ENCODE data around the gene CCDC183. TPM values are rescaled to one million over a fixed set of nuclear protein-coding genes. Genes with fewer than 3 reads are reported as not detected.

Gene CCDC183
- total RNA-seq, 4 donors from 2014 or later: 0.51 to 2.4 (median 1.5) TPM

GRCh38 chr9:136774416-136775045 is 21.6 kb upstream of the CCDC183 start:
- TF ChIP-seq CTCF (IDR thresholded peaks at IDR 0.05; ENCODE audit: low read depth): no peak

- no peak for TF ChIP-seq CTCF (IDR thresholded peaks at IDR 0.05; ENCODE audit: low read depth)
These were observed 20.9 kb upstream of the CCDC183 start for GRCh38 chr9:136775191-136775590.

GRCh38 chr9:136776947-136777346 is 19.2 kb upstream of the CCDC183 start:
- TF ChIP-seq CTCF (IDR thresholded peaks at IDR 0.05; ENCODE audit: low read depth): no peak

- no peak for TF ChIP-seq CTCF (IDR thresholded peaks at IDR 0.05; ENCODE audit: low read depth)
These were observed 18.8 kb upstream of the CCDC183 start for GRCh38 chr9:136777359-136777758.

GRCh38 chr9:136779808-136780207 is 16.3 kb upstream of the CCDC183 start:
- TF ChIP-seq CTCF (IDR thresholded peaks at IDR 0.05; ENCODE audit: low read depth): no peak

GRCh38 chr9:136782452-136782851 is 13.7 kb upstream of the CCDC183 start:
- TF ChIP-seq CTCF (IDR thresholded peaks at IDR 0.05; ENCODE audit: low read depth): no peak

- no peak for TF ChIP-seq CTCF (IDR thresholded peaks at IDR 0.05; ENCODE audit: low read depth)
These were observed 11.7 kb upstream of the CCDC183 start for GRCh38 chr9:136784249-136784996.

Data from subcutaneous adipose tissue (tissue), 4 donors.